ENCODE data around the gene RIMBP3B.
"Not testable (repeated sequence)": the region's sequence is repeated elsewhere in the genome, so short reads cannot be mapped to it uniquely, and the experiment has no call there.

The RIMBP3B gene

DNA sequence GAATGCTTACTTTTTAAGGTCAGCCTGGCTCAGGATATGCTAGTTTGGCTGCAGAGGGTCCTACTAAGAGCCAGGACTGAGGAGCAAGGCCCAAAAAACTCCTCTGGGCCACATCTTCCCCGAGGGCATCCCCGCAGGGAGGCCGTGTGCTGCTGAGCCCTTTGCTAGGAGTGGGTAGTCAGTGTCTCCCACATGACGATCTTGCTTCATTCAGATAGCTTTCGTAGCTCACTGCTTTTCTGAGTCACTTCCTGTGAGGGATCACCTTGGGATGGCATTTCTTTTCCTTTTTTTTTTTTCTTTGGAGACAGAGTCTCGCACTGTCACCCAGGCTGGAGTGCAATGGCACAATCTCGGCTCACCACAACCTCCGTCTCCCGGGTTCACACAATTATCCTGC is 6.5 kb downstream of the RIMBP3B start:
- H3K27me3 Mint-ChIP-seq (ENCODE audit: low read depth, poor library complexity); H3K27ac Mint-ChIP-seq; H3K4me1 Mint-ChIP-seq; H3K4me3 Mint-ChIP-seq; H3K9me3 Mint-ChIP-seq; H3K36me3 Mint-ChIP-seq (ENCODE audit: low read depth); DNase-seq: not testable (repeated sequence)

DNA sequence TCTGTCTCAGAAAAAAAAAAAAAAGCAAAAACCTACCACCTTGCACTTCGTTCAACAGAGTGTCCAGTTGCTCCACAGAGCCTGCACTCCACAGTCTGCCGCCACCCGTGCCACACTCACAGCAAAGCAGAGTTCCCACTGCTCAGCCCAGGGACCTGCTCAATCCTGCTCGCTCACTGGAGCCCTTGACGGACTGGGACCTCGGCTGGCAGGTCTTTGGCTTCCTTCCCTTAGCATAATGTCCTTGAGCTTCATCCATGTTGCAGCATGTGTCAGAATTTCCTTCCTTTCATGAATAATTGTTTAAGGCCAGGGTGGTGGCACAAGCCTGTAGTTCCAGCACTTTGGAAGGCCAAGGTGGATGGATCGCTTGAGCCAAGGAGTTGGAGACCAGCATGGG is 11.1 kb downstream of the RIMBP3B start:
- not testable (repeated sequence) for H3K36me3 Mint-ChIP-seq (ENCODE audit: low read depth); H3K4me1 Mint-ChIP-seq; H3K4me3 Mint-ChIP-seq; DNase-seq; H3K27ac Mint-ChIP-seq; H3K27me3 Mint-ChIP-seq (ENCODE audit: low read depth, poor library complexity); H3K9me3 Mint-ChIP-seq

DNA sequence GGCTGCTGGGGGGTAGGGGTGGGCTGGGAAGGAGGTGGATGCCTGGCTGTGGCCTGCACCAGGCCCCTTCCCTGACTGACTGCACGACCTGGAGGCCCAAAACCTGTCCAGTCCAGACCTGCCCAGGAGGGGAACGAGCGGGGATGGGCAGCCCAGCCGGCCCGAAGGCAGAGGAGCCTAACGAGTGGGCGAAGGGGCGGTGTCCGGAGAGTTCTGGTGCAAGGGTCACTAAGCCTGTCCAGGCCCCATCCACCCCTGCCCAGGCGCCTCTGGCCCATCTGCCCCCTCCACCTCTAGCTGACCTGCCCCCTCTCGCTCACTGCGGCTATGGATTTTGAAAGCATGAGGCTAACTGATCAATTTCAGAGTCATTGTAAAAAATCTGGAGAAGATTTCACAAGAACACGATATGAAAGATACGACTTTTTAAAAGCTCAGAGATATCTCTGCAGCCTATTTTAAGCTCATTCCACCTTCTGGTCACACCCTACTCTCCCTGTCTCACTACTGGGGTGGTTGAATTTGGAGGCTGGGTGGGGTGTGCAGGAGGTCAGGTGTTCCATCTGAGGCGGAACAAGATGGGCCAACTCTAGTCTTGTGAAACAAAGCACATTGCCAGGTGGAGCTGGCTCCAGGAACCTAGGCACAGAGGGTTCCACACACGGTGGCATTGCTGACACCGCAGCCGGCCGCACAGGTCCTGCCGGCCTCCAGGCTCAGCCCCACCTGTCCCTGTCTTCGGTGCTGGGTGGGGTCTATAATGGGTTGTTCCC is 17.8 kb downstream of the RIMBP3B start:
- DNase-seq; H3K27me3 Mint-ChIP-seq (ENCODE audit: low read depth, poor library complexity); H3K4me1 Mint-ChIP-seq: not testable (repeated sequence)

DNA sequence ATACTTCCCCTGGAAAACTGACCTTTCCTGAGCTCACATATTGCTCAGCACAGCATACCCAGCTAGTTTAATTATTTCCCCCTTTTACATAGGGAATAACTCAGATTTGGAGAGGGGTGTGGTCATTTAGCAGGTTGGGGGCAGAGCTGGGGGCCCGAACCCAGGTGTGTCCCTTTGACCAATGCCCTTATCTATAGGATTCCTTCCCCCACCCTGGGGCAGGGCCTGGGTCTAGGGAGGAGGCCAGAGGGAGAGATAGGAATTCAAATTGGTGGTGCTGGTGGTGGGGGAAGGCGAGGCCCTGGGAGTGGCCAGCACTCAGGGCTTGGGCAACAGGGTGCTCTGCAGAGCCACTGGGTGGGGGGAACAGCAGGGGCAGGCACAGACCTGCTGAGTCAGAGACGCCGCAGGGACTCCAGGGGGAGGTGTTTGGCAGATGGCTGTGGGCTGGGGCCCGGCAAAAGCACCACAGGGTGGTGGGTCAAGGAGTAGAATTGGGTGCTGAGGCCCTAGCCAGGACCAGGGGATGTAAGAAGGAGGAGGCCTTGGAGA is 19.3 kb downstream of the RIMBP3B start:
- H3K4me1 Mint-ChIP-seq; H3K27ac Mint-ChIP-seq; DNase-seq; H3K9me3 Mint-ChIP-seq; H3K36me3 Mint-ChIP-seq (ENCODE audit: low read depth); H3K27me3 Mint-ChIP-seq (ENCODE audit: low read depth, poor library complexity); H3K4me3 Mint-ChIP-seq: not testable (repeated sequence)

More for the DNA sequence above, 17.8 kb downstream of the RIMBP3B start:
- not testable (repeated sequence) for H3K9me3 Mint-ChIP-seq; H3K36me3 Mint-ChIP-seq (ENCODE audit: low read depth); H3K4me3 Mint-ChIP-seq; H3K27ac Mint-ChIP-seq

DNA sequence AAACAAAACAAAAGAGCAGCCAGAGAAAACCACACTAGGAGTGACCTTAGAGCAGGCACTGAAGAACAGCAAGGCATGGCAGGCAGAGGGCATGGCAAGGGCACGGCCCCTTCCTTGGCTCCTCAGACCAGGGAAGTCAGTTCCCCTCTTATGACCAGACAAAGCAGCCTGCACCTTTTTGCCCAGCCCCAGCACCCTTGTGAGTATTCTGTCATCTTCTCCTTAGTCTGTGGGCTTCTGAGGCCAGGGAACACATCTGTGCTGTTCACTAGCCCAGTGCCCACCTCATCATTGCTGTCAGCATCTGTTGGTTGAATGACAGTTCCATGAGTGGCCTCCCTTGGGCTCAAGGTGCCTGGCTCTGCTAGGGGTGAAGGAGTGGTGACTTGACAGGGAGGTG is 23.6 kb downstream of the RIMBP3B start:
- not testable (repeated sequence) for H3K4me3 Mint-ChIP-seq; H3K4me1 Mint-ChIP-seq; DNase-seq; H3K9me3 Mint-ChIP-seq; H3K27me3 Mint-ChIP-seq (ENCODE audit: low read depth, poor library complexity); H3K36me3 Mint-ChIP-seq (ENCODE audit: low read depth); H3K27ac Mint-ChIP-seq

DNA sequence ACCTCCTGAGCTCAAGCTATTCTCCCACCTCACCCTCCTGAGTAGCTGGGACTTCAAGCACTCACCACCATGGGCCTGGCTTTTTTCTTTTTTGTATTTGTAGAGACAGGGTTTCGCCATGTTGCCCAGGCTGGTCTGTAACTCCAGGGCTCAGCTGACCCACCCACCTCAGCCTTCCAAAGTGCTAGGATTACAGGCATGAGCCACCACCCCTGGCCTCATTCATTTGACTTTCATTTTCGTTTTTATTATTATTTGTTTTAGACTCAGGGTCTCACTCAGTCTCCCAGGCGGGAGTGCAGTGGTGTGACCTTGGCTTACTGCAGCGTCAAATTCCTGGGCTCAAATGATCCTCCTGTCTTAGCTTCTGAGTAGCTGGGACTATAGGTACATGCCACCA is 24.2 kb downstream of the RIMBP3B start:
- not testable (repeated sequence) for DNase-seq; H3K27ac Mint-ChIP-seq; H3K36me3 Mint-ChIP-seq (ENCODE audit: low read depth); H3K27me3 Mint-ChIP-seq (ENCODE audit: low read depth, poor library complexity); H3K4me1 Mint-ChIP-seq; H3K9me3 Mint-ChIP-seq; H3K4me3 Mint-ChIP-seq

DNA sequence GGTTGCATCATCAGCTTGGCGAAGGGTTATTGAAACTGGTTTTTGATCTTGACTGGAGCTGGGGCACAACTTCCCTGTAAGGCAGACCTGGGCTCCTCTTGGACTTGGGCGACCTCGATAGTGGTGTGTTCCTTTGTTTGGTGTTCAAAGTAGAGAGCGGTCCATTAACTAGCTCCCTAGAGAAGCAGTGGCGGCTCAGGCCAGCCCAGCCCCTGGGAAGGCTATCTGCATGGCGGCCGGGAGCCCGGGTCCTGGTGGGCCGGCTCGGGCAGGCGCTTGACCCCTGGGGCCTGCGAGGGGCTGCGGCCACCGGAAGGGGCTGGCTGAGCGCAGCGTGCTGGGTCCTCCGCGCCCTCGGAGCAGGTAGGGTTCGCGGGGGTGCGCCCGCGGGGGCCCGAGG is 32.8 kb downstream of the RIMBP3B start:
- H3K36me3 Mint-ChIP-seq (ENCODE audit: low read depth); H3K4me1 Mint-ChIP-seq; H3K9me3 Mint-ChIP-seq; H3K4me3 Mint-ChIP-seq; H3K27ac Mint-ChIP-seq; H3K27me3 Mint-ChIP-seq (ENCODE audit: low read depth, poor library complexity): not testable (repeated sequence)
- peak; percentile 5 for DNase-seq

DNA sequence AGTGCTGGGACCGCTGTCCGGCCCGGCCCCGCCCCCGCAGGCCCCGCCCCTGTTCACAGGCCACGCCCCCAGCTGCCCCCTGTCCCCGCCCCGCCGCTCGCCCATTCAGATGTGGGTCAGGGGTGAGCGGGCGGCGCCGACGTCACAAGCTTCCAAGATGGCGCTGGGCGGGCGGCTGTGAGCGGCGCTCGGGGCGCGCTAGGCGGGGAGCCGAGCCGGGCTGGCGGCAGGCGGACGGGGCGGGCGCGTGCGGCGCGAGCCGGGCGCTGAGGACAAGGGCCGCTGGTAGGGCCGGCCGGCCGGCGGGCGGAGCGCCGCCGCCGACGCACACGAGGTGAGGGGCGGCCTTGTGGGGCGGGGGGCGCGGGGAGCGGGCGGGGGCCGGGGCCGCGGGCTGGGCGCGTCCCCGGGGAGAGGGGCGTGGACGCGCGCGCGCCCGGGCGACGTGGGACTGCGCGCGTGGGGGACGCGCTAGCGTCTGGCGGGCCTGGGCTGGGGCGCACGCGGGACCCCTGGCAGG is 33.7 kb downstream of the RIMBP3B start, which contains the start of gene HIC2:
TSS of gene HIC2 (plus strand) at position 145 of the 520 bp plus-strand sequence. CDS start 25,461 bp downstream, outside the sequence.
- not testable (repeated sequence) for H3K9me3 Mint-ChIP-seq; H3K36me3 Mint-ChIP-seq (ENCODE audit: low read depth); H3K4me1 Mint-ChIP-seq; H3K27ac Mint-ChIP-seq; H3K27me3 Mint-ChIP-seq (ENCODE audit: low read depth, poor library complexity)
- peak within 1 kb of the TSS; percentile 71 for H3K4me3 Mint-ChIP-seq
- DNase-seq, result peak; percentile 21

DNA sequence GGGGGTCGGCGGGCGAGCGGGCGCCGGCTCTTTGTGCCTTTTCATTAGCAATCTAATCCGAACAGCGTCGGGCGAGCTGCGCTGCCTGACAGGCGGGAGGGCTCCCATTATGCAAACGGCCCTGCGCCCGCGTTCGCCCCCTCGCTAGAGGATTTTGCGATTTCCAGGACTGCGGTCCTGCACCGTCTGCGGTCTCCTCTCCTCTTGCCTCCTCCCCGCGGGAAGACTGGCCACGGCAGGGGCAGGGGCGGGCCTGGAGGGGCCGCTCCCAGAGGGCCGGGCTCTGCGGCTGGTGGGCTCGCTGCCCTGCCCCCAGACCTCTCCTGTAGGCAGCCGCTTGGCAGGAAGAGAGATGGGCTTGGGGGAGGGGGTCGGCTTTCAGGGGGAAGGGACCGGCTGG is 34.3 kb downstream of the RIMBP3B start:
- peak overlapping the region; percentile 71 for H3K4me3 Mint-ChIP-seq
- H3K9me3 Mint-ChIP-seq; H3K27ac Mint-ChIP-seq; H3K27me3 Mint-ChIP-seq (ENCODE audit: low read depth, poor library complexity); H3K36me3 Mint-ChIP-seq (ENCODE audit: low read depth); H3K4me1 Mint-ChIP-seq: not testable (repeated sequence)
- DNase-seq, result peak; percentile 67

DNA sequence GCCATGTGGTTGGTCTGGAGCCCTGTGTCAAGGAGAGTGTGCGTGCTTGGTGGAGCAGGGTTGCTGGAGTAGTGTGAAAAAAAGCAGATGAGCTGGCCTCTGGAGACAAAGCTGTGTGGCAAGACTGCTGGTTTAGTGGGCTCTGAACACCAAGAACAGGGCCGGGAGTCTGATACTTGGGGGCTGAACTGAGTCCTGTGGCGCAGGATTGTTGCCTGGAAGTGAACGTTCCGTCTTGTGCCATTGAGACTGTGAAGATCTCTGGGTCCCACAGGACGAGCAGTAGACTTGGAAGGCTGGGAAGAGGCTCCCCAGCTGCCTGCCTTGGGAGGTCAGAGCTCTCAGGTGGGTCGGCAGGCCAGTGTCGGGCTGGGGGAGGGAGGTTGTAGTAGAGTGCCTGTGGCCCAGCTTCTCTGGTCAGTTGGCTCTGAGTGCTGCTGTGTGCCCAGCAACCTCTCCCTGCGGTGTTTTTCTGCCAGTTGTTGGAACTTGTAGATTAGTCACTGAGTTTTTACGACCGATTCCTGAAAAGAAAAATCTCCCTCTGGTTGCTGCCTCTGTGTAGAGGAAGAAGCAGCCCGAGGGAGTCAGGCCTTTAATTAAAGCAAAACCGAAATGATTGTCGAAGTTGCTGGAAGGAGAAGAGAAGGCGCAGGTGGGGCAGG is 35.6 kb downstream of the RIMBP3B start:
- not testable (repeated sequence) for H3K4me3 Mint-ChIP-seq; H3K36me3 Mint-ChIP-seq (ENCODE audit: low read depth); DNase-seq; H3K4me1 Mint-ChIP-seq; H3K27ac Mint-ChIP-seq; H3K9me3 Mint-ChIP-seq; H3K27me3 Mint-ChIP-seq (ENCODE audit: low read depth, poor library complexity)

DNA sequence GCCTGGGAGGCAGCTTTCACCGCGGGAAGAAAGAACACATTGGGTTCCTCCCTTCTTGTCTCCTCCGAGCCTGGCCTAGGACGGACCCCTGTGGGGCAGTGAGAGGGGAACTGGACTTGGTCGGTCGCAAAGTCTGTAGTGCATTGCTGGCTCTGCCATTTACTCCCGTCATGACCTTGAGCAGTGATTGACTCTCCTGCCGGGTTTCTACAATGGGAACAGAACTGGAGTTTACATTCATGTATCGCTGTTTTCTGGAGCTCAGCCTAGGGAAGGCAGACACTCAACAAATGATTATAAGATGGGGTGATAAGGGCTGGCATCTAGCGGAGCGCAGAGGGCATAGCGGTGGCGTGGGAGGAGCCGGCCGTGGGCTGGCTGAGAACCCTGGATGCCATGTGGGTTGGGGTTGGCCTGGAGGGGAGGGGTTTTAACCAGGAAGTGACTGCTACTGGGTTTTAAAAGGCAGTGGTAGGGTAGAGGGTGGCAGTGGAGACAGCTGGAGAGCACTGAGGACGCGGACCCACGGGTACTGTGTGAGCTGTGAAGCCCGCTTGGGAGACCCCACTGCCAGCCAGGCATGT is 36.7 kb downstream of the RIMBP3B start:
- not testable (repeated sequence) for H3K9me3 Mint-ChIP-seq; H3K4me1 Mint-ChIP-seq; H3K4me3 Mint-ChIP-seq; H3K36me3 Mint-ChIP-seq (ENCODE audit: low read depth); H3K27me3 Mint-ChIP-seq (ENCODE audit: low read depth, poor library complexity); H3K27ac Mint-ChIP-seq
- peak; percentile 9 for DNase-seq

DNA sequence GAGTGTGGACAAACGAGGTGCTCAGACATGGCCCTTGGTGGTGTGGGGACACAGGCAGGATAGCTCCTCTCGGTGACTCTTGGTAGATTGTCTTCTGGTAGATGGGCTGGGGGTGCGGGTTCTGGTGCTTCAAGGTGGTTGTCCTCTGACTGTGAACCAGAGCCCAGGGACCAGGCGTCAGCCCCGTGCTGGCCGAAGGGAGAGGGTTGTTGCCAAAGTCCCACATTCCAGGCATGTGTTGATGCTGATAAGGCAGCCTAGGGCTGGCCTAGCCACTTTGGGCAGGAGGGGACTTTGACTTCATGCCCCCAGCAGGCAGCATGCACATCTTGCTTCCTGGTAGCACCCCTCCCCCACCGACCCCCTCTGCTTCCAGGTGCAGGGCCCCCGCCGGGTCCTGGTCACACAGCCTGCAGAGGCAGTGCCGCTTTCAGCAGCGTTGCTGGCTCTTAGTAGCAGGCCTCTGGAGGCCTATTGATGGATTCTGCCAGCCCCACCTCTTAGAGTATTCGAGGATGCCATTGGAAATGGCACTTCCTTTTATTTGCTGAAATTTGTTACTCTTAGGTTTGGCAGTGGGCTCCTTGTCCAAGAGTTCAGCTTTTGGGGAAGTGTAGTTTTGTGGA is 40.6 kb downstream of the RIMBP3B start:
- H3K4me1 Mint-ChIP-seq; H3K27me3 Mint-ChIP-seq (ENCODE audit: low read depth, poor library complexity); H3K4me3 Mint-ChIP-seq; H3K36me3 Mint-ChIP-seq (ENCODE audit: low read depth); DNase-seq; H3K9me3 Mint-ChIP-seq; H3K27ac Mint-ChIP-seq: not testable (repeated sequence)

DNA sequence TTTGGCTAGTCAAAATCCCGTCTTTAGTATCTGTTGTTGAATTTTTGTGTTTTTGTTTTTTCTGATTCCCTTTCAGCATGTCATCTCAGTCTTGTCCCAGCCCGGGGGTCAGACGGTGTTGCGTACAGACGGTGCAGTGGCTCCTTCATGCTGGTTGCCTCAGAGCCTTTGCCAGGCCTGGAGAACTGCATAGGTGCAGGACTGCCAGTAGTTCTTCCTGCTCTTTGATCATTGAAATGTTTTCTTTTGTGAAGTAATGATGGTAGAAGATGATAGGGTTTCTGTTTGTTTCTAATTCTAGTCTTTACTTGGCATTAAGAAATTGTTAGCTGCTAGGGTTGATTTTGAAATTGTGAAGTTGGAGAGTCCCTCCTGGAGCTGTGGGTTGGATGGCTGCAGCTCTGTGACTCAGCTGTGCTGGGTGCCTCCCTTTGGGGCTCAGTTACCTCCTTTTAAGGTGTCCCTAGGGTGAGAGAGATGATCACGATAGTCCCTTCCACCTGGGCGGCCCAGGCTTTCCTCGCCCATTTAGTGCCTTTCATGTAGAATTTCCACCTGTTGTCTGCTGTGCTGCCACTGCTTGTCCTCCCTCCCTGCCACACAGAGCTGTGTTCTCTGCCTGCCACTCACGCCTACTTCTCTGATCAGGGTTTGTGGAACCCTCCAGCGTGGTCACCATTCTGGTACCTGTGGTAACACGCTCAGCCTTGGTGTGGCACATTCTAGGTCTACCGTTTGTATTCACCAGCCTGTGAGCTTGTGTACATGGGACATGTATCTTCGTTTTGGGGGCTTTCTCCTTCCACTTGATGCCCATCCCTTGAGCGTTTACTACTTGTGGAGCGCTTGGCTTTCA is 51.1 kb downstream of the RIMBP3B start:
- H3K4me3 Mint-ChIP-seq, H3K27ac Mint-ChIP-seq: not testable (repeated sequence)

More for the DNA sequence above, 51.1 kb downstream of the RIMBP3B start:
- not testable (repeated sequence) for DNase-seq; H3K4me1 Mint-ChIP-seq; H3K9me3 Mint-ChIP-seq; H3K27me3 Mint-ChIP-seq (ENCODE audit: low read depth, poor library complexity); H3K36me3 Mint-ChIP-seq (ENCODE audit: low read depth)

Data from nephron progenitor cell (in vitro differentiated cells).